H1 (cell line): Measurements from ENCODE around the gene KIAA1671. TPM values are rescaled to one million over a fixed set of nuclear protein-coding genes. Genes with fewer than 3 reads are reported as not detected.

Experiments used
- CTCF ChIA-PET: fragments of 300-600 bp; sonication (Branson Sonifier 250); formaldehyde crosslinking; loops from one replicate; lab custom pipeline; 2021; ENCODE audit not compliant: partially characterized antibody; lab: Charles Lee
- POLR2A ChIA-PET: fragments of 300-600 bp; sonication (Branson Sonifier 250); formaldehyde crosslinking; loops from one replicate; lab custom pipeline; 2021; ENCODE audit warnings: inconsistent platforms; ENCODE audit not compliant: partially characterized antibody; lab: Charles Lee
- DNase-seq, 2 experiments: peaks; one replicate each; pipeline versions ENCODE4 v3.0.0 to v3.0.0-alpha.2; 2010 to 2022; ENCODE audit warnings: low spot score in 2 of 2, low read depth in 1 of 2, mixed read lengths in 1 of 2
- FAIRE-seq: peaks from 2 replicates; lab custom pipeline; 2011; peaks lifted over from hg19 to GRCh38; lab: Jason Lieb, UNC
- H2AFZ ChIP-seq: 2 replicates; pipeline ENCODE4 v1.8.1; 2012; ENCODE audit warnings: low read length, inconsistent platforms
- H2AK5ac ChIP-seq: 2 replicates; pipeline ENCODE4 v1.6.1; 2013; ENCODE audit warnings: low read depth, low read length
- H2BK120ac ChIP-seq: replicated peaks from 2 replicates; pipeline ENCODE3; 2013; ENCODE audit warnings: low read depth, low read length, inconsistent platforms
- H2BK12ac ChIP-seq: 2 replicates; pipeline ENCODE4 v1.6.1; 2013; ENCODE audit warnings: low read depth, low read length
- H2BK15ac ChIP-seq: 2 replicates; pipeline ENCODE4 v1.6.1; 2013; ENCODE audit warnings: low read length
- H2BK20ac ChIP-seq: 2 replicates; pipeline ENCODE4 v1.6.1; 2013; ENCODE audit warnings: low read length
- H2BK5ac ChIP-seq: 2 replicates; pipeline ENCODE4 v1.6.1; 2013; ENCODE audit warnings: low read depth, low read length
- H3K14ac ChIP-seq: 2 replicates; pipeline ENCODE4 v1.6.1; 2013; ENCODE audit warnings: inconsistent platforms; ENCODE audit not compliant: insufficient read length
- H3K18ac ChIP-seq: 2 replicates; pipeline ENCODE4 v1.6.1; 2013; ENCODE audit warnings: low read length; ENCODE audit errors: extremely low read depth
- H3K23ac ChIP-seq: 2 replicates; pipeline ENCODE4 v1.6.1; 2013; ENCODE audit warnings: inconsistent platforms; ENCODE audit not compliant: insufficient read length
- H3K23me2 ChIP-seq: 2 replicates; pipeline ENCODE4 v1.6.1; 2013; ENCODE audit warnings: low read depth, low read length
- H3K27ac ChIP-seq: 2 replicates; pipeline ENCODE4 v1.6.1; 2011; ENCODE audit warnings: low read depth, low read length, inconsistent platforms
- H3K27me3 ChIP-seq, 4 experiments: replicated peaks in 1 of 4; 1 replicate in 1 of 4; 2 replicates in 3 of 4; pipeline versions ENCODE4 v1.6.1 to v1.8.1; 2011 to 2013; ENCODE audit warnings: low read length in 3 of 4, mild to moderate bottlenecking in 3 of 4, inconsistent platforms in 2 of 4, mixed read lengths in 2 of 4, moderate library complexity in 1 of 4; ENCODE audit not compliant: control insufficient read depth in 3 of 4, insufficient read depth in 3 of 4; ENCODE audit errors: extremely low read depth in 1 of 4
- H3K36me3 ChIP-seq, 4 experiments: 2 replicates each; pipeline versions ENCODE4 v1.6.1 to v1.8.1; 2011 to 2013; ENCODE audit warnings: mild to moderate bottlenecking in 4 of 4, low read length in 3 of 4, moderate library complexity in 2 of 4, control low read depth in 1 of 4, inconsistent platforms in 1 of 4; ENCODE audit not compliant: insufficient read depth in 4 of 4, control insufficient read depth in 2 of 4
- H3K4ac ChIP-seq: replicated peaks from 2 replicates; pipeline ENCODE3; 2013; ENCODE audit warnings: low read length, low read depth, mixed read lengths, inconsistent platforms; ENCODE audit not compliant: insufficient read length
- H3K4me1 ChIP-seq, 4 experiments: replicated peaks in 1 of 4; 1 replicate in 1 of 4; 2 replicates in 3 of 4; pipeline versions ENCODE4 v1.6.1 to v1.8.1; 2011 to 2013; ENCODE audit warnings: low read length in 3 of 4, inconsistent platforms in 2 of 4, mixed read lengths in 1 of 4; ENCODE audit not compliant: insufficient read depth in 4 of 4, control insufficient read depth in 3 of 4
- H3K4me2 ChIP-seq, 2 experiments: 2 replicates each; pipeline versions ENCODE4 v1.6.1 to v1.8.1; 2011 to 2013; ENCODE audit warnings: low read depth in 2 of 2, low read length in 2 of 2, control low read depth in 1 of 2, inconsistent platforms in 1 of 2, mild to moderate bottlenecking in 1 of 2; ENCODE audit not compliant: insufficient read depth in 1 of 2
- H3K4me3 ChIP-seq, 4 experiments: fragments of 200-600, 300-600 bp in 1 of 4; sonication (generic), shearing (Covaris generic), sonication (Bioruptor Twin) in 1 of 4; 2 replicates each; pipeline versions ENCODE4 v1.5.1 to v1.8.1; 2011 to 2016; ENCODE audit warnings: low read length in 4 of 4, low read depth in 3 of 4, control low read depth in 2 of 4, inconsistent platforms in 2 of 4, mild to moderate bottlenecking in 2 of 4, mixed read lengths in 1 of 4, moderate library complexity in 1 of 4; ENCODE audit not compliant: insufficient read depth in 2 of 4; ENCODE audit errors: extremely low read depth in 1 of 4
- H3K56ac ChIP-seq: replicated peaks from 2 replicates; pipeline ENCODE3; 2013; ENCODE audit warnings: low read depth, mild to moderate bottlenecking, mixed read lengths, low read length, inconsistent platforms; ENCODE audit not compliant: insufficient read length
- H3K79me1 ChIP-seq: 2 replicates; pipeline ENCODE4 v1.6.1; 2013; ENCODE audit warnings: low read depth, low read length, control low read depth
- H3K79me2 ChIP-seq, 2 experiments: 2 replicates each; pipeline versions ENCODE4 v1.6.1 to v1.8.1; 2012 to 2013; ENCODE audit warnings: low read length in 2 of 2, mild to moderate bottlenecking in 2 of 2, inconsistent platforms in 1 of 2; ENCODE audit not compliant: insufficient read depth in 2 of 2, control insufficient read depth in 1 of 2
- H3K9ac ChIP-seq, 4 experiments: replicated peaks in 1 of 4; 1 replicate in 1 of 4; 2 replicates in 3 of 4; pipeline versions ENCODE4 v1.6.1 to v1.8.1; 2011 to 2013; ENCODE audit warnings: low read depth in 3 of 4, low read length in 3 of 4, control low read depth in 2 of 4, mild to moderate bottlenecking in 2 of 4, moderate library complexity in 2 of 4, inconsistent platforms in 1 of 4; ENCODE audit errors: extremely low read depth in 1 of 4
- H3K9me3 ChIP-seq, 2 experiments: 2 replicates each; pipeline versions ENCODE4 v1.6.1 to v1.8.1; 2012 to 2013; ENCODE audit warnings: mild to moderate bottlenecking in 2 of 2, moderate library complexity in 2 of 2, control low read depth in 1 of 2, inconsistent platforms in 1 of 2, low read depth in 1 of 2, low read length in 1 of 2, mixed read lengths in 1 of 2; ENCODE audit not compliant: insufficient read depth in 2 of 2
- H4K20me1 ChIP-seq, 2 experiments: replicated peaks in 1 of 2; 2 replicates each; pipeline versions ENCODE3 to v1.8.1; 2011 to 2013; ENCODE audit warnings: inconsistent platforms in 2 of 2, low read length in 2 of 2, mild to moderate bottlenecking in 1 of 2; ENCODE audit not compliant: insufficient read depth in 2 of 2, control insufficient read depth in 1 of 2
- H4K5ac ChIP-seq: 2 replicates; pipeline ENCODE4 v1.6.1; 2013; ENCODE audit warnings: low read length, low read depth, mixed read lengths, inconsistent platforms; ENCODE audit not compliant: insufficient read length
- H4K8ac ChIP-seq: 2 replicates; pipeline ENCODE4 v1.8.0; 2013; ENCODE audit warnings: mild to moderate bottlenecking, moderate library complexity, low read length, inconsistent platforms; ENCODE audit not compliant: insufficient read depth; ENCODE audit errors: extremely low read depth
- H4K91ac ChIP-seq: replicated peaks from 2 replicates; pipeline ENCODE3; 2013; ENCODE audit warnings: low read length, mixed read lengths, inconsistent platforms; ENCODE audit not compliant: insufficient read length
- WGBS, 2 experiments: shearing (Covaris generic) in 1 of 2; methylation state at CpG; one replicate each; pipeline versions ENCODE4 v1.1.6 to v1.1.7; 2013 to 2015; ENCODE audit warnings: low lambda C conversion rate in 2 of 2, mixed read lengths in 2 of 2, inconsistent platforms in 1 of 2, low coverage in 1 of 2, missing lambda C conversion rate in 1 of 2; ENCODE audit not compliant: insufficient replicate concordance in 2 of 2, insufficient coverage in 1 of 2, insufficient read length in 1 of 2; ENCODE audit errors: extremely low coverage in 1 of 2, missing lambda C conversion rate in 1 of 2; 5-methylcytosine and 5-hydroxymethylcytosine counted together
- polyA plus RNA-seq, 7 experiments: library from polyadenylated mRNA; depleted of rRNA in 3 of 7; stranded (reverse) in 5 of 7; unstranded in 2 of 7; fragments of >200 nt in 5 of 7; fragments of 200-250 nt in 2 of 7; gene quantifications; 1 replicate in 5 of 7; 2 replicates in 1 of 7; 4 replicates in 1 of 7; pipeline versions ENCODE4 v1.2.1 to v1.2.3, GENCODE V29; 2011 to 2013; ENCODE audit warnings: missing spikeins in 2 of 7, mixed read lengths in 2 of 7
- total RNA-seq: library from RNA; stranded (reverse); fragmentation: NEBNext Ultra II Directional; extraction: Animal tissue kit (Norgen Biotek cat#: 25700); gene quantifications from 2 replicates; pipeline ENCODE4 v1.2.1, GENCODE V29; 2021

Gene KIAA1671
- total and polyA plus RNA-seq, 2 of the 8 experiments (the other 6 are each of a cell fraction or from before 2014, with no cell fraction given) = 6.4 to 23.9 TPM

- Histone ChIP-seq H2BK15ac (no peak overlapping the region), H3K4me1 (peaks cover 3 to 8% (median 4%) of the 10 kb centered on the region in 4 experiments; a peak in 6 of 7 replicates), H3K4ac (no peak overlapping the region), H4K5ac (no peak overlapping the region), H3K4me2 (peak overlapping the region; percentile 10 to 15; a peak in 1 of 4 replicates), H2AK5ac (no peak overlapping the region), H2BK20ac (0 out of 2 replicates have a peak overlapping the region, but pooled peaks have one; percentile 37), H3K27me3 (no peaks in the 10 kb centered on the region), H3K56ac (no peak overlapping the region), H3K4me3 (no peak overlapping the region), H4K8ac (no peak overlapping the region), H4K91ac (no peak overlapping the region), H4K20me1 (no peaks in the 10 kb centered on the region), H3K9me3 (no peaks in the 10 kb centered on the region), H2AFZ (no peak overlapping the region), H2BK120ac (no peak overlapping the region), H3K23ac (no peak overlapping the region), H3K23me2 (no peaks in the 10 kb centered on the region; the same call in 1 of the 2 replicates), H3K79me2 (no peaks in the 10 kb centered on the region), H3K18ac (no peak overlapping the region), H3K9ac (no peak overlapping the region), H3K36me3 (no peaks in the 10 kb centered on the region), H2BK12ac (no peak overlapping the region), H2BK5ac (no peak overlapping the region), H3K79me1 (no peaks in the 10 kb centered on the region; the same call in 1 of the 2 replicates), H3K27ac (no peak overlapping the region), H3K14ac (no peak overlapping the region)
- ChIA-PET POLR2A (interaction anchor here (0.8 kb wide), 1 partner anchor 17 kb away, joined by 3 read pairs; no protein-coding TSS in a partner anchor), CTCF (interaction anchor here (1.3 kb wide), 2 partner anchors 12 to 48 kb away, joined by 3 to 4 read pairs; no protein-coding TSS in a partner anchor)
- FAIRE-seq = no peak
- WGBS, 2 experiments = 77% methylated on average over 8 of the region's 9 CpGs; no CpG with 5 or more reads in 1 of the 2 experiments
- DNase-seq = no peak
These were observed 146.0 kb downstream of the KIAA1671 start for GRCh38 chr22:25098445-25099081.
